ENCODE data around the gene APOL4.

DNA sequence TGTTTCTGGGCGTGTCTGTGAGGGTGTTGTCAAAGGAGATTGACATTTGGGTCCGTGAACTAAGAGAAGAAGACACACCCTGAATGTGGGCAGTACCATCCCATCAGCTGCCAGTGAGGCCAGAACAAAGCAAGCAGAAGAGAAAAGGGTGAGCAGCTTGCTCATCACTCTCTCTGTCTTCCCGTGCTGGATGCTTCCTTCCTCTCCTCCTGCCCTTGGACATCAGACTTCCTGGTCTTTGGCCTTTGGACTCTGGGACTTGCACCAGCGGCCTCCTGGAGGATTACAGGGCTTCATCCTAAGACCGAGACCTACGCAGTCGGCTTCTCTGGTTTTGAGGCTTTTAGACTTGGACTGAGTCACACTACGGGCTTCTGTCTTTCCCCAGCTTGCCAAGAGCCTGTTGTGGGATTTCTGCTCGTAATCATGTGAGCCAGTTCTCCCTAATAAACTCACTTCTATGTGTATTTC, 18.9 kb upstream of the APOL4 start:
- no peak for TF ChIP-seq EZH2 (IDR thresholded peaks at IDR 0.05; ENCODE audit: borderline replicate concordance, insufficient read depth, low read depth, low read length, poor library complexity, severe bottlenecking)
- TF ChIP-seq, protein P1, sequence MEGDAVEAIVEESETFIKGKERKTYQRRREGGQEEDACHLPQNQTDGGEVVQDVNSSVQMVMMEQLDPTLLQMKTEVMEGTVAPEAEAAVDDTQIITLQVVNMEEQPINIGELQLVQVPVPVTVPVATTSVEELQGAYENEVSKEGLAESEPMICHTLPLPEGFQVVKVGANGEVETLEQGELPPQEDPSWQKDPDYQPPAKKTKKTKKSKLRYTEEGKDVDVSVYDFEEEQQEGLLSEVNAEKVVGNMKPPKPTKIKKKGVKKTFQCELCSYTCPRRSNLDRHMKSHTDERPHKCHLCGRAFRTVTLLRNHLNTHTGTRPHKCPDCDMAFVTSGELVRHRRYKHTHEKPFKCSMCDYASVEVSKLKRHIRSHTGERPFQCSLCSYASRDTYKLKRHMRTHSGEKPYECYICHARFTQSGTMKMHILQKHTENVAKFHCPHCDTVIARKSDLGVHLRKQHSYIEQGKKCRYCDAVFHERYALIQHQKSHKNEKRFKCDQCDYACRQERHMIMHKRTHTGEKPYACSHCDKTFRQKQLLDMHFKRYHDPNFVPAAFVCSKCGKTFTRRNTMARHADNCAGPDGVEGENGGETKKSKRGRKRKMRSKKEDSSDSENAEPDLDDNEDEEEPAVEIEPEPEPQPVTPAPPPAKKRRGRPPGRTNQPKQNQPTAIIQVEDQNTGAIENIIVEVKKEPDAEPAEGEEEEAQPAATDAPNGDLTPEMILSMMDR (IDR thresholded peaks at IDR 0.05), result no peak
